ENCODE results near the gene CEP95.

CEP95 gene

DNA sequence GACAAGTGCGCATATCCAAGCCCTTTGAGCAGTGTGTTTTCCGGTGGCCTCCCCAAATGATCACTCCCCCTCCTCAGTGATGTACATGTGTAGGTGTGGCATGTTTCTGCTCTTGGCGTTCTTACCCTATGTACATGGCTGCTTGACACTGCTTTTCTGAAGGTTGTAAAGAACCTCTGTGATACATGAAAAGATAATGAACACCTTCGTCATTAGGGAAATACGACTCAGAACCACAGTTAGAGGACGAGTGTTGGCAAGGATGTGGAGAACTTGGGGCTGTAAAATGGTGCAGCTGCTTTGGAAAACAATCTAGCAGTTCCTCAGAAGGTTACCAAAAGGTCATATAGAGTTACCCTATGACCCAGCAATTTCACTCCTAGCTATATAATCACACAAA is 28.6 kb downstream of the CEP95 start:
- Histone ChIP-seq H2BK120ac (ENCODE audit: insufficient read depth, low read length, poor library complexity) (no peak overlapping the region), H3K36me3 (ENCODE audit: control insufficient read depth in 1 of 2, insufficient read depth in 2 of 2, low read length in 2 of 2) (peaks cover 29 to 66% of the 10 kb centered on the region in 2 experiments), H3K9me3 (ENCODE audit: insufficient read depth, low read depth, low read length) (no peaks in the 10 kb centered on the region), H3K18ac (ENCODE audit: low read length) (no peak overlapping the region), H4K8ac (ENCODE audit: low read depth, low read length) (no peak overlapping the region), H3K27me3 (ENCODE audit: insufficient read depth, low read length) (no peaks in the 10 kb centered on the region), H4K91ac (ENCODE audit: low read depth, low read length) (no peak overlapping the region), H3K4me1 (ENCODE audit: control insufficient read depth in 1 of 2, insufficient read depth in 2 of 2, low read length in 2 of 2) (no peaks in the 10 kb centered on the region), H3K4me2 (ENCODE audit: low read length) (no peak overlapping the region), H4K12ac (ENCODE audit: low read depth, low read length) (no peak overlapping the region), H2AK5ac (ENCODE audit: low read length) (no peak overlapping the region), H3K23ac (ENCODE audit: low read length) (no peak overlapping the region), H3K4me3 (ENCODE audit: low read depth, low read length) (no peak overlapping the region), H3K79me2 (ENCODE audit: control insufficient read depth, insufficient read depth, low read length, poor library complexity) (no peaks in the 10 kb centered on the region), H2BK5ac (ENCODE audit: low read depth, low read length, poor library complexity) (no peak overlapping the region), H3K27ac (ENCODE audit: low read depth, low read length) (no peak overlapping the region), H2AFZ (ENCODE audit: insufficient read depth, low read length, poor library complexity) (no peak overlapping the region), H3K4ac (ENCODE audit: low read depth, low read length) (no peak overlapping the region), H3K79me1 (ENCODE audit: low read length) (no peaks in the 10 kb centered on the region), H3K9ac (ENCODE audit: low read length) (no peak overlapping the region), H2BK12ac (ENCODE audit: low read length) (no peak overlapping the region), H3K14ac (ENCODE audit: low read length) (no peak overlapping the region)
- no peak for DNase-seq
- WGBS (ENCODE audit: extremely low coverage, insufficient coverage, insufficient read length) = no CpG with 5 or more reads among the region's 6 CpGs

- H3K9me3 ChIP-seq (ENCODE audit: insufficient read depth, low read depth, low read length) = peaks cover 2% of the 10 kb centered on the region
- no CpG with 5 or more reads among the region's 2 CpGs for WGBS (ENCODE audit: extremely low coverage, insufficient coverage, insufficient read length)
Observed at GRCh38 chr17:64536913-64537312, 30.1 kb downstream of the CEP95 start.

DNA sequence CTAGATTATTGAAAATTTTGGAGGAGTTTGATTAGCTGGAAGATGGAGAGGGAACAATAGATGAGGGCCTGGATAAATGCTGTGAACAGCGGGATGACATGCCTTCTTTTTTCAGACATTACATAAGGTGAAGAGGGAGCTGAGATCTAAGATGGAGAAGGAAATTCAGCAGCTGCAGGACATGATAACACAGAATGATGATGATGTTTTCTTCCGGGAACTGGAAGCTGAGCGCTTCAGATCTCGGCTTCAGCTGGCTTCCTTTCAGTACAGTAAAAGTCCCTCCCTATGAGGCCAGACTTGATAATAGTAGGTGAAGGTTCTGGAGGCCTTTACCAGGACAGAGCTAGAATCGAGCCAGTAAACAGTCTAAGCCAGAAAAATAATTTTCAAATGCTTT is 30.7 kb downstream of the CEP95 start:
- Histone ChIP-seq H3K27ac (ENCODE audit: low read depth, low read length) (no peak overlapping the region), H2BK5ac (ENCODE audit: low read depth, low read length, poor library complexity) (no peak overlapping the region), H2BK12ac (ENCODE audit: low read length) (no peak overlapping the region), H4K12ac (ENCODE audit: low read depth, low read length) (no peak overlapping the region), H2AK5ac (ENCODE audit: low read length) (no peak overlapping the region), H3K27me3 (ENCODE audit: insufficient read depth, low read length) (no peaks in the 10 kb centered on the region), H4K91ac (ENCODE audit: low read depth, low read length) (no peak overlapping the region), H3K79me2 (ENCODE audit: control insufficient read depth, insufficient read depth, low read length, poor library complexity) (no peaks in the 10 kb centered on the region), H3K9ac (ENCODE audit: low read length) (no peak overlapping the region), H3K36me3 (ENCODE audit: control insufficient read depth in 1 of 2, insufficient read depth in 2 of 2, low read length in 2 of 2) (peaks cover 28 to 63% of the 10 kb centered on the region in 2 experiments), H2AFZ (ENCODE audit: insufficient read depth, low read length, poor library complexity) (no peak overlapping the region), H3K4me3 (ENCODE audit: low read depth, low read length) (no peak overlapping the region), H4K8ac (ENCODE audit: low read depth, low read length) (no peak overlapping the region), H3K14ac (ENCODE audit: low read length) (no peak overlapping the region), H3K4me1 (ENCODE audit: control insufficient read depth in 1 of 2, insufficient read depth in 2 of 2, low read length in 2 of 2) (no peaks in the 10 kb centered on the region), H3K4me2 (ENCODE audit: low read length) (no peak overlapping the region), H2BK120ac (ENCODE audit: insufficient read depth, low read length, poor library complexity) (no peak overlapping the region), H3K23ac (ENCODE audit: low read length) (no peak overlapping the region), H3K4ac (ENCODE audit: low read depth, low read length) (no peak overlapping the region), H3K79me1 (ENCODE audit: low read length) (no peaks in the 10 kb centered on the region), H3K18ac (ENCODE audit: low read length) (no peak overlapping the region), H3K9me3 (ENCODE audit: insufficient read depth, low read depth, low read length) (peaks cover 2% of the 10 kb centered on the region)
- DNase-seq = no peak
- no CpG with 5 or more reads among the region's 5 CpGs for WGBS (ENCODE audit: extremely low coverage, insufficient coverage, insufficient read length)

More at GRCh38 chr17:64536913-64537312, 30.1 kb downstream of the CEP95 start:
- no peak overlapping the region for H4K12ac ChIP-seq (ENCODE audit: low read depth, low read length)
- no peak overlapping the region for H3K4me2 ChIP-seq (ENCODE audit: low read length)
- no peak overlapping the region for H2BK12ac ChIP-seq (ENCODE audit: low read length)
- H3K27me3 ChIP-seq (ENCODE audit: insufficient read depth, low read length) = no peaks in the 10 kb centered on the region
- H3K27ac ChIP-seq (ENCODE audit: low read depth, low read length) = no peak overlapping the region
- peaks cover 32 to 67% of the 10 kb centered on the region in 2 experiments for H3K36me3 ChIP-seq (ENCODE audit: control insufficient read depth in 1 of 2, insufficient read depth in 2 of 2, low read length in 2 of 2)
- no peak overlapping the region for H2AFZ ChIP-seq (ENCODE audit: insufficient read depth, low read length, poor library complexity)
- no peak overlapping the region for H3K4ac ChIP-seq (ENCODE audit: low read depth, low read length)
- H3K79me2 ChIP-seq (ENCODE audit: control insufficient read depth, insufficient read depth, low read length, poor library complexity) = no peaks in the 10 kb centered on the region
- DNase-seq = no peak
- no peaks in the 10 kb centered on the region for H3K79me1 ChIP-seq (ENCODE audit: low read length)
- no peak overlapping the region for H2AK5ac ChIP-seq (ENCODE audit: low read length)
- H2BK5ac ChIP-seq (ENCODE audit: low read depth, low read length, poor library complexity) = no peak overlapping the region
- H3K9ac ChIP-seq (ENCODE audit: low read length) = no peak overlapping the region
- H3K4me1 ChIP-seq (ENCODE audit: control insufficient read depth in 1 of 2, insufficient read depth in 2 of 2, low read length in 2 of 2) = no peaks in the 10 kb centered on the region
- H4K8ac ChIP-seq (ENCODE audit: low read depth, low read length) = no peak overlapping the region
- no peak overlapping the region for H3K14ac ChIP-seq (ENCODE audit: low read length)
- H3K18ac ChIP-seq (ENCODE audit: low read length) = no peak overlapping the region
- no peak overlapping the region for H4K91ac ChIP-seq (ENCODE audit: low read depth, low read length)
- no peak overlapping the region for H3K4me3 ChIP-seq (ENCODE audit: low read depth, low read length)
- no peak overlapping the region for H3K23ac ChIP-seq (ENCODE audit: low read length)
- H2BK120ac ChIP-seq (ENCODE audit: insufficient read depth, low read length, poor library complexity) = no peak overlapping the region

GRCh38 chr17:64538508-64539130 is 31.8 kb downstream of the CEP95 start:
- Histone ChIP-seq H3K9me3 (ENCODE audit: insufficient read depth, low read depth, low read length) (peaks cover 2% of the 10 kb centered on the region), H4K8ac (ENCODE audit: low read depth, low read length) (no peak overlapping the region)
- WGBS (ENCODE audit: extremely low coverage, insufficient coverage, insufficient read length) = no CpG with 5 or more reads among the region's 7 CpGs

More at GRCh38 chr17:64538508-64539130, 31.8 kb downstream of the CEP95 start:
- Histone ChIP-seq H2AK5ac (ENCODE audit: low read length) (no peak overlapping the region), H3K4me2 (ENCODE audit: low read length) (no peak overlapping the region), H3K36me3 (ENCODE audit: control insufficient read depth in 1 of 2, insufficient read depth in 2 of 2, low read length in 2 of 2) (peaks cover 24 to 54% of the 10 kb centered on the region in 2 experiments), H3K9ac (ENCODE audit: low read length) (no peak overlapping the region), H2BK12ac (ENCODE audit: low read length) (no peak overlapping the region), H3K4me1 (ENCODE audit: control insufficient read depth in 1 of 2, insufficient read depth in 2 of 2, low read length in 2 of 2) (no peaks in the 10 kb centered on the region), H3K18ac (ENCODE audit: low read length) (no peak overlapping the region), H3K23ac (ENCODE audit: low read length) (no peak overlapping the region), H3K4me3 (ENCODE audit: low read depth, low read length) (no peak overlapping the region), H2BK5ac (ENCODE audit: low read depth, low read length, poor library complexity) (no peak overlapping the region), H3K27ac (ENCODE audit: low read depth, low read length) (no peak overlapping the region), H3K79me1 (ENCODE audit: low read length) (no peaks in the 10 kb centered on the region), H3K14ac (ENCODE audit: low read length) (no peak overlapping the region), H3K27me3 (ENCODE audit: insufficient read depth, low read length) (no peaks in the 10 kb centered on the region), H2BK120ac (ENCODE audit: insufficient read depth, low read length, poor library complexity) (no peak overlapping the region), H3K79me2 (ENCODE audit: control insufficient read depth, insufficient read depth, low read length, poor library complexity) (no peaks in the 10 kb centered on the region), H4K12ac (ENCODE audit: low read depth, low read length) (no peak overlapping the region), H2AFZ (ENCODE audit: insufficient read depth, low read length, poor library complexity) (no peak overlapping the region), H4K91ac (ENCODE audit: low read depth, low read length) (no peak overlapping the region), H3K4ac (ENCODE audit: low read depth, low read length) (no peak overlapping the region)
- DNase-seq = no peak
